Measurements from ENCODE around the gene INMT.

INMT gene

GRCh38 chr7:30772984-30773383 is 21.0 kb downstream of the INMT start:
- intact Hi-C loops (cut with DNase I) = no loop called here
- no peak for DNase-seq

DNA sequence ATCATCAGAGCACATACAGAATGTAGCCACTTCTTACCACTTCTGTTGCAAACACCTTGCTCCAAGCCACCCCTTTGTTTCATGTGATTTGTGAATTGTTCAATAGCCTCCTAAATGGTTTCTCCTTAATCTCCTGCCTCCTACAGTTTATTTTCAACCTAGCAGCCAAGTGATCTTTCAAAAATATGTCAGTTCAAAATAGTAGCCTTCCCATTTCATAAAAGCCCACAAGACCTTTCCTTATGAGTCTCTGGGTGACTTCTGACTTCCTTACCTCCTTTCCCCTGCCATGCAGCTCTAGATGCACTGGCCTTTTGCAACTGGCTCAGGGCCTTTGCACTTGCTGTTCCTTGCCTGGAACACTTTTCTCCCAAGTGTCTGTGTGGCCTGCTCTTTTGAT is 24.1 kb downstream of the INMT start:
- intact Hi-C loops (cut with DNase I) = no loop called here
- DNase-seq = no peak

DNA sequence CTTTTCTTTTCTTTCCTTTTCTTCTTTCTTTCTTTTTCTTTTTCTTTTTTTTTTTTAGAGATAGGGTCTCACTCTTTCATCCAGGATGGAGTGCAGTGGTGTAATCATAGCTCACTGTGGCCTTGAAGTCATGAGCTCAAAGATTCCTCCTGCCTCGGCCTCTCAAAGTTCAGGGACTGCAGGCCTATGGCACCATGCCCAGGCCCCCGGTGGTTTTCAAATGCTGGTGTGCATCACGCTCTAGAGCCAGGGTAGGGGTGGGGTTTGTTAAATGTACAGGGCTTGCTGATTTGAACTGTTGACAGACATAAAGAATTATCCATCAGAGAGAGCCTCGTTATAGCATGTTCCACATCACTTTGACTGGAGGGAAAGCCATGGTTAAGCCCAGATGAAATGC is 25.0 kb downstream of the INMT start:
- no peak for DNase-seq
- intact Hi-C loops (cut with DNase I) = no loop called here

DNA sequence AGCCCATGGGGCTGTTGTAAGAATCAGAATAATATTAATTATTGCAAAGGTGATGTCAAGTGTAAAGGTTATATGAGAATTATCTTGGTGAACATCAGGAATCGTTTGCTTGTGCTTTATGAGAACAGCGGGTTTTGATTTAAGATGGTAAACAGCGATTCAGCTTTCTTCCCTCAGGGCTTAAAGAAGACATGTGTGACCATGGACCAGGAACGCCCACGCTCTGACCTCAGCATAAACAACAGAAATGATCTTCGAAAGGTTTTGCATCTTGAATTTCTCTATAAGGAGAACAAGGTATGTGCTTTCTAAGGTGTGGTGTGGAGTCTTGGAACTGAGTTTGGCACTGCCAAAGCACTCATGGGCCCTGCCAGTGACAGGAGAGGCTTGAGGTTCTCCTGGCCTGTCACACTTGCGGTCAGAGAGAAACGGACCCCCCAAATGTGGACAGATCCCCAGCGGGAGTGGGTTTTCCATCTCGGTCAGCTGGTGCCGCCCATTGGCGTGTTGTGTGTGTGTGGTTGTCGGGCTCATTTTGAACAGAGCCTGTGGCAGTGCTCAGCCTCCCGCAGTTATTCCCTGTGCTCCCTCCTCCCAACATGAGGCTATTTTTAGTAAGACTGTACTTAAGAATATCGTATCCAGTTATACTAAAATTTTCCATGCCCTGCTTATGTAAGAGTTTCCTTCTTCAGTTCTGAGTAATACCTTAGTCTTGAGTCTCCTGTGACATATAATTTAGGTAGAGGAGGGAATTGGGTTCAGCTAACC is 26.5 kb downstream of the INMT start:
- intact Hi-C loops (cut with DNase I) = no loop called here
- DNase-seq = peak in 40 of 42 donors; percentile 16 to 81 (median 50)

DNA sequence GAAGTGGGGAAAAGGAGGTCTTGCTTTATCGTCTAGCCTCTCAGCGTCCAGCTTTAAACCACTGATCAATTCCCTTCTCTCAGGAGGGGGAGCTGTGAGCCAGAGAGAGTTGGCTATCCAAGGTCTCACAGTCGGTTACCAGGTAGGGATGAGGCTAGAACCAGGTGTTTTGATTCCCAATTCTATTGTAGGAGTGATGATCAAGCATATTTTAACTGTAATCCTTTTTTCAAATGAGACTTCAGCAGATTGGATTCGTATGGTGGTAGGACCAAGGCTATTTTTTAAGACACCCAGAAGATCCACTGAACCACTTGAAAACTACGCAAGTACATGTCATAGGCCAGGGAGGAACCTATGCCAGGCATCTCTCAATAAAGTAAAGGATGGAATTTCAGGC is 27.6 kb downstream of the INMT start:
- intact Hi-C loops (cut with DNase I) = no loop called here
- DNase-seq = no peak

- DNase-seq = peak in 14 of 42 donors; percentile 16 to 56 (median 30)
- intact Hi-C loops (cut with DNase I) = no loop called here
Measured at GRCh38 chr7:30780941-30781340, 29.0 kb downstream of the INMT start.

DNA sequence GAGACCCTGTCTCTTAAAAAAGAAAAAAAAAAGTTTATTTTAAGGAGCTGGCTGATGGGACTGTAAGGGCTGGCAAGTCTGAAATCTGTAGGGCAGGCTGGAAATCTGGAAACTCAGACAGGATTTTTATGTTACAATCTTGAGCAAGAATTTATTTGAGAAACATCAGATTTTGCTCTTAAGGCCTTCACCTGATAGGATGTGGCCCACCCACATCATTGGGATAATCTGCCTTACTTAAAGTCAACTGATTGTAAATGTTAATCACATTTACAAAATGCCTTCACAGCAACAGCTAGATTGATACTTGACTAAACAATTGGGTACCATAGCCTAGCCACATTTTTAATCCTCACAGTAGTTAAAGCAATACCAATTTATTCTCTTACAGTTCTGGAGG is 30.8 kb downstream of the INMT start:
- DNase-seq = no peak
- intact Hi-C loops (cut with DNase I) = no loop called here

- DNase-seq = no peak
- intact Hi-C loops (cut with DNase I) = no loop called here
Measured at GRCh38 chr7:30785786-30786185, 33.9 kb downstream of the INMT start.

GRCh38 chr7:30787486-30787885 is 35.6 kb downstream of the INMT start:
- intact Hi-C loops (cut with DNase I) = no loop called here
- DNase-seq = no peak

DNA sequence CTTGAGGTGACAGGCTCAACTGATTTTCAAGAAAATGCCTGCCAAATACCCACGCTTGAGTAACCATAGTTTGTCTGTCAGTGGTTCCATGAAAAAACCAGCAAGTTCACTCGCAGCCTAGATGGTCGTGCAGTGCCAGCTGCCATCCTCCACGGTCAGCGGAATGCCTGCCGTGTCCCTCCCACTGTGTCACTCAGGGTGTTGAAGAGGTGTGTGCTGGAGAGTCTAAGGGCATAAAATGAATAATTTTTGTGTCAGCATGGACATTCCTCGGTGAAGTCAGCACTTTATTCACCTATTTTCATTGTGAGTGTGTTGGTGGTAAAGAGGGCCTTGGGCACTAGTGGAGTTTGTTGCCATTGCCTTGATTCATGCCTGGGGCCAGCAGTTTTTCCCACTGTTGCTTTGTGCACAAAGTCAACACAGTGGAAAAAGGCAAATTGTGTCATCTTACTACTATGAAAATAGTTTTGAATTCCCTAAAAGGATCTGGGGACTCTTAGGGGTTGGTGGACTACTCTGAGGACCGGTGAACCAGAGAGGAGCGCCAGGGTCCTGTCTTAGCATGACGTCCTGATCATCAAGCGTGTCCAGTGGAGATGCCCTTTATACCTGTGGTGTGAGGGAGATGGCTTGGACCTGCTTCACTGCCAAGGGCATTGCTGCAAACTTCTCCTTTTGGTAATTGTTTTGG is 36.9 kb downstream of the INMT start:
- DNase-seq = peak in 1 of 42 donors; percentile 36
- intact Hi-C loops (cut with DNase I) = no loop called here

DNA sequence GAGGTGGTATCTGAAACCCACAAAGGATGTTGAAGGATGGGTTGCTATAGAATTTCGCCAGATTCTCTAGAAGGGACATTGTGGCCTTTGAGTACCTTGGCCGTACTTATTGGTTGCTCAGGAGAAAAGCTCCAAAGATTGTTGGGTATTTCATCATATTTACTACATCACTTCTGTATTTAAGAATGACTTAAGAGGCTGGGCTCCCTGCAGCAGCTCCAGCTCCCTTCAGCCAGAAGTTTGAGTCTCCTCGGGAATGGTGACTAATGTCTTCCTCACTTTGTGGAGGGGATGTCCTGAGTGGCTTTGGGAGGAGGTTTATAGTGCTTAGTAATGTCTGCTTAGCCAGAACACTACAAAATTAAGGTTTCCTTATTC is 37.4 kb downstream of the INMT start:
- no peak for DNase-seq
- intact Hi-C loops (cut with DNase I) = no loop called here

DNA sequence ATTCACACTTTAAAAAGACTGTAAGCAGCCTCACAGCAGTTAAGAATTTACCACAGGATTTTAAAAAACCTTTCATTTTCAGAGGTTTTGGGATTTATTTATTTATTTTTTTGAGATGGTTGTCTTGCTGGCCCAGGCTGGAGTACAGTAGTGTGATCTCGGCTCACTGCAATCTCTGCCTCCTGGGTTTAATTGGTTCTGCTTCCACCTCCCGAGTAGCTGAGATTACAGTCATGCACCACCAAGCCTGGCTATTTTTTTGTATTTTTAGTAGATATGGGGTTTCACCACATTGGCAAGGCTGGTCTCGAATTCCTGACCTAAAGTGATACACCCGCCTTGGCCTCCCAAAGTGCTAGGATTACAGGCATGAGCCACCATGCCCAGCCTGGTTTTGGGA is 38.4 kb downstream of the INMT start:
- DNase-seq = no peak
- intact Hi-C loops (cut with DNase I) = no loop called here

GRCh38 chr7:30791114-30791513 is 39.2 kb downstream of the INMT start:
- no peak for DNase-seq
- intact Hi-C loops (cut with DNase I) = no loop called here

DNA sequence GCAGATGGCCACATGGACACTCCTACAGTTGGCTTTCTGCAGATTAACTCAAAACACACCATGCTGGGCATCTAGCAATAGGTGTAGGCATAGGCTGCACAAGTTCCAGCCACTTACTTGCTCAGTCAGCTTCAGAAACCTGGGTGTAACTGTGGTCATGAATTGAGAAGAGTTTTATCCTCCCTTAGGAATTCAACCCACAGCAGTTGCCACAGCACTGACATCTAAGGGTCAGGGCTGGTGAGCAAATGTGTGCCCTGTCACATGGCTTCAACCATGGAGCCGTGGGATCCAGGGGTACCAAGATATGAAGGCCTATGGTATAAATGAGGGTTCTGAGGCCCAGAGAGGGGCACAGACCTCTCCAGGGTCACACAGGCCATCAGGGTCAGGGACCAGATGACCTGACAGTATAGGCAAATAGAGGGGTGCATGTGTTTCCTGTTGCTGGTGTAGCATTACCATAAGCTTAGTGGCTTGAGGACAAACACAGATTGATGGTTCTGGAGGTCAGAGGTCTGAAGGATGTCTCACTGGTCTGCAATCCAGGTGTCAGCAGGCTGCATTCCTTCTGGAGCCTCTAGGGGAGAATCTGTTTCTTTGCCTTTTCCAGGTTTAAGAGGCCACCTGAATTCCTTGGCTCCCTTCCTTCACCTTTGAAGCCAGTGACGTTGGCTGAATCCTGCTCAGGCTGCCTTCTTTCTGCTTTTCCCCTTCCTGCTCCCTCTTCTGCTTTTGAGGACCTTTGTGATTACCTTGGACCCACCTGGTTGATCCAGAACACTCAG is 43.4 kb downstream of the INMT start:
- DNase-seq = peak in 1 of 42 donors; percentile 22
- intact Hi-C loops (cut with DNase I) = no loop called here

DNA sequence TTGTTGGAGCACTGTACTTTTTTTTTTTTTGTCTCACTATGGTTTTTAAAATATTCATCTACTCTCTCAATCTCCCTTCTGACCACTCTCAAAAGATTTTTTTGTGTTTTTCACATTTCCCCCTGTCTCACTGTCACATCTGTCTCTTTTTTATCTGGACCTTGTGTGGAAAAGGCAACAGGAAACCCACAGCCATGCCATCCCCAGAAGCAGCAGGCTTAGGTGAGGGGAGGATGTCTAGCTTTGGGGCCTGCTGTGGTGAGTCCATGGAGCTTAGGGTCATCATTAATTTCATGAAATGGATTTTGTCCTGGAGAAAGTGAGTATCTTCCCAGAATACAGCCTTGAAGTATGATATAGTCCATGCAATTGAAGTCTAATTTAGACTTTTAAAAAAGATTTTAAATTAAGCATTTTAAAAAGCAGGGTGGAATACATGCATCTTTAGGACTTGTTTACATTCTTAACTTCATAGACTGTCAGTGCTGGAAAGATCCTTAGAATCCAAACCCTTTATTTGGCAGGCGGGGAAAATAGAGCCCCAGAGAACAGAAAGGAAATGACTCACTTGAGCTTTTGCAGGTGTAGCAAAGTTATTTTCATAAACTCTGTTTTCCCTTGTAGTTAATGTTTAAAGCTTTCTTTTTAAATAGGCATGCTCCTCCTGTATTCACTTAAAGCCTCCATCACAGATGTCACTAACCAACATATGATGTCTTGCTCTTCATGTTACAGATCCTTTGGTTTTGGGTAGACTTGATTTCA is 44.4 kb downstream of the INMT start:
- intact Hi-C loops (cut with DNase I) = no loop called here
- peak in 1 of 42 donors; percentile 25 for DNase-seq

- peak in 1 of 42 donors; percentile 26 for DNase-seq
Measured at GRCh38 chr7:30797176-30798040, 45.5 kb downstream of the INMT start.

GRCh38 chr7:30799206-30799975 is 47.5 kb downstream of the INMT start:
- DNase-seq = peak in 1 of 42 donors; percentile 41
- intact Hi-C loops (cut with DNase I) = no loop called here

More at GRCh38 chr7:30797176-30798040, 45.5 kb downstream of the INMT start:
- intact Hi-C loops (cut with DNase I) = no loop called here

Measured in head of caudate nucleus (tissue), 42 donors.